Right lobe of liver (tissue), 4 donors: ENCODE results near the gene MT4.

Experiments
- POLR2A ChIP-seq: fragments of 450-650 bp; IDR thresholded peaks from one replicate; pipeline ENCODE4 v1.6.1; 2017; ENCODE audit warnings: antibody characterized with exemption, mild to moderate bottlenecking
- TF ChIP-seq, protein P1 (sequence below), 4 donors: fragments of 200-600 bp in 3 of 4; fragments of 450-650 bp in 1 of 4; IDR thresholded peaks; one replicate each; pipeline versions ENCODE4 v1.5.1 to v1.8.0; 2016 to 2022; ENCODE audit warnings: antibody characterized with exemption in 4 of 4, mild to moderate bottlenecking in 2 of 4
- donor health status: DM: no; HTN: no; CAD: no.
- donor health status: DM: no; HTN: no; CAD: no.
- donor health status: DM: no; HTN: yes; CAD: no.

DNA sequence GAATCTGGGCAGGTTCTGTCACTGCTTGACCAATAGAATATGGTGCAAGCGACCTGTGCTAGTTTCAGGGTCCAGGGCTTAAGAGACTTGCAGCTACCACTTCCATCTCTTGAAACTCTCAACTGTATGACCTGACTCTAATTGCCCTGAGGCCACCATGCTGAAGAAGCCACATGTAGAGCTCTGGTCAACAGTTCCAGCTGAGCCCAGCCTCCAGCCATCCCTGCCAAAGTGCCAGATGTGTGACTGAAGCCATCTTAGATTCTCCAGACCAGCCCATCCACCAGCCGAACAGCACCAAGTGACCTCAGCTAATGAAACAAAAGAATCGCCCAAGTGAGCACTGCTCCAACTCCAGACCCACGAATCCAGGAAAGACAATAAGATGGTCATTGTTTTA, 40.1 kb downstream of the MT4 start:
- TF ChIP-seq, protein P1, sequence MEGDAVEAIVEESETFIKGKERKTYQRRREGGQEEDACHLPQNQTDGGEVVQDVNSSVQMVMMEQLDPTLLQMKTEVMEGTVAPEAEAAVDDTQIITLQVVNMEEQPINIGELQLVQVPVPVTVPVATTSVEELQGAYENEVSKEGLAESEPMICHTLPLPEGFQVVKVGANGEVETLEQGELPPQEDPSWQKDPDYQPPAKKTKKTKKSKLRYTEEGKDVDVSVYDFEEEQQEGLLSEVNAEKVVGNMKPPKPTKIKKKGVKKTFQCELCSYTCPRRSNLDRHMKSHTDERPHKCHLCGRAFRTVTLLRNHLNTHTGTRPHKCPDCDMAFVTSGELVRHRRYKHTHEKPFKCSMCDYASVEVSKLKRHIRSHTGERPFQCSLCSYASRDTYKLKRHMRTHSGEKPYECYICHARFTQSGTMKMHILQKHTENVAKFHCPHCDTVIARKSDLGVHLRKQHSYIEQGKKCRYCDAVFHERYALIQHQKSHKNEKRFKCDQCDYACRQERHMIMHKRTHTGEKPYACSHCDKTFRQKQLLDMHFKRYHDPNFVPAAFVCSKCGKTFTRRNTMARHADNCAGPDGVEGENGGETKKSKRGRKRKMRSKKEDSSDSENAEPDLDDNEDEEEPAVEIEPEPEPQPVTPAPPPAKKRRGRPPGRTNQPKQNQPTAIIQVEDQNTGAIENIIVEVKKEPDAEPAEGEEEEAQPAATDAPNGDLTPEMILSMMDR (IDR thresholded peaks at IDR 0.05): no peak
- no peak for TF ChIP-seq POLR2A
